HEK293T (cell line): ENCODE results near the gene GRHL1.

ENCODE experiments used
- ARNT ChIP-seq: fragments of 450-650 bp; IDR thresholded peaks from 2 replicates; pipeline ENCODE4 v1.6.1; 2017; ENCODE audit warnings: mild to moderate bottlenecking
- BHLHE40 ChIP-seq: fragments of 450-650 bp; IDR thresholded peaks from 2 replicates; pipeline ENCODE4 v1.6.1; 2016; ENCODE audit warnings: mild to moderate bottlenecking, moderate library complexity, borderline replicate concordance
- ELF4 ChIP-seq: fragments of 450-650 bp; IDR thresholded peaks from 2 replicates; pipeline ENCODE4 v1.6.1; 2017; ENCODE audit warnings: antibody characterized with exemption
- FOXA1 ChIP-seq: fragments of 450-650 bp; IDR thresholded peaks from 2 replicates; pipeline ENCODE4 v1.6.1; 2016; ENCODE audit warnings: mild to moderate bottlenecking
- FOXK2 ChIP-seq: fragments of 450-650 bp; IDR thresholded peaks from 2 replicates; pipeline ENCODE4 v1.6.1; 2016; ENCODE audit warnings: mild to moderate bottlenecking
- FOXM1 ChIP-seq: fragments of 450-650 bp; IDR thresholded peaks from 2 replicates; pipeline ENCODE4 v1.6.1; 2017; ENCODE audit warnings: mild to moderate bottlenecking, borderline replicate concordance
- HDGF ChIP-seq: fragments of 450-650 bp; IDR thresholded peaks from 2 replicates; pipeline ENCODE4 v1.6.1; 2017; ENCODE audit warnings: antibody characterized with exemption, borderline replicate concordance
- L3MBTL2 ChIP-seq: fragments of 450-650 bp; conservative IDR thresholded peaks from 2 replicates; pipeline ENCODE4 v1.6.1; 2016; ENCODE audit warnings: mild to moderate bottlenecking
- LEF1 ChIP-seq: fragments of 450-650 bp; IDR thresholded peaks from 2 replicates; pipeline ENCODE4 v1.6.1; 2017; ENCODE audit warnings: mild to moderate bottlenecking, borderline replicate concordance
- NFRKB ChIP-seq: fragments of 450-650 bp; IDR thresholded peaks from 2 replicates; pipeline ENCODE4 v1.6.1; 2016; ENCODE audit warnings: mild to moderate bottlenecking, moderate library complexity
- PKNOX1 ChIP-seq: fragments of 450-650 bp; IDR thresholded peaks from 2 replicates; pipeline ENCODE4 v1.6.1; 2016
- SP1 ChIP-seq: fragments of 450-650 bp; IDR thresholded peaks from 2 replicates; pipeline ENCODE4 v1.6.1; 2017
- TARDBP ChIP-seq: fragments of 450-650 bp; IDR thresholded peaks from 2 replicates; pipeline ENCODE4 v1.6.1; 2016
- ZNF384 ChIP-seq: fragments of 450-650 bp; IDR thresholded peaks from 2 replicates; pipeline ENCODE4 v1.6.1; 2016

GRCh38 chr2:10009811-10010781, 58.6 kb downstream of the GRHL1 start:
- no peak for TF ChIP-seq HDGF
- no peak for TF ChIP-seq TARDBP
- no peak for TF ChIP-seq FOXM1
- TF ChIP-seq NFRKB, result no peak
- TF ChIP-seq BHLHE40, result no peak
- TF ChIP-seq SP1, result no peak
- TF ChIP-seq ARNT, result no peak
- no peak for TF ChIP-seq ELF4
- no peak for TF ChIP-seq ZNF384
- TF ChIP-seq FOXA1, result no peak
- no peak for TF ChIP-seq PKNOX1
- no peak for TF ChIP-seq FOXK2
- no peak for TF ChIP-seq L3MBTL2
- no peak for TF ChIP-seq LEF1
